Coronary artery (tissue), 2 donors: Measurements from ENCODE around the gene RBMS1.

ENCODE experiments used
- DNase-seq: peaks from one replicate; pipeline ENCODE4 v3.0.0-alpha.2; 2017; ENCODE audit warnings: low spot score
- H3K27ac ChIP-seq, 2 donors: fragments of 200-600 bp; sonication (generic); one replicate each; pipeline ENCODE4 v1.5.1; 2016 to 2019
- H3K4me3 ChIP-seq: fragments of 200-600 bp; sonication (generic); 2 replicates; pipeline ENCODE4 v1.5.1; 2016; ENCODE audit warnings: mild to moderate bottlenecking, moderate library complexity
- CTCF ChIP-seq: fragments of 200-600 bp; sonication (generic); IDR thresholded peaks from one replicate; pipeline ENCODE4 v1.5.1; 2019; ENCODE audit warnings: antibody characterized with exemption

The RBMS1 gene

GRCh38 chr2:160275656-160276055 lies 218.0 kb downstream of the RBMS1 start:
- H3K4me3 ChIP-seq: no peak overlapping the region
- DNase-seq: no peak
- H3K27ac ChIP-seq: peak overlapping the region in 1 of 2 donors; percentile 2
- TF ChIP-seq CTCF: no peak

GRCh38 chr2:160271171-160272086 lies 222.2 kb downstream of the RBMS1 start:
- Histone ChIP-seq H3K4me3 (peak overlapping the region; percentile 69), H3K27ac (peak overlapping the region; percentile 74 to 97)
- TF ChIP-seq CTCF: no peak
- DNase-seq: peak; percentile 74

GRCh38 chr2:160270571-160271113 lies 223.0 kb downstream of the RBMS1 start:
- peak; percentile 78 for DNase-seq

GRCh38 chr2:160269803-160270570 lies 223.6 kb downstream of the RBMS1 start:
- H3K27ac ChIP-seq: peak overlapping the region; percentile 74 to 97
- DNase-seq: peak; percentile 97
- peak; percentile 45 for TF ChIP-seq CTCF
- peak overlapping the region; percentile 69 for H3K4me3 ChIP-seq

More at GRCh38 chr2:160270571-160271113, 223.0 kb downstream of the RBMS1 start:
- Histone ChIP-seq H3K27ac (peak overlapping the region; percentile 74 to 97), H3K4me3 (peak overlapping the region; percentile 69)
- no peak for TF ChIP-seq CTCF

- Histone ChIP-seq H3K4me3 (peak overlapping the region; percentile 69), H3K27ac (peak overlapping the region; percentile 74 to 97)
- DNase-seq: no peak
- no peak for TF ChIP-seq CTCF
These were observed 224.2 kb downstream of the RBMS1 start for GRCh38 chr2:160269365-160269764.

- TF ChIP-seq CTCF: no peak
- Histone ChIP-seq H3K4me3 (no peak overlapping the region), H3K27ac (peak overlapping the region; percentile 18 to 97)
- DNase-seq: no peak
These were observed 225.3 kb downstream of the RBMS1 start for GRCh38 chr2:160268151-160268781.
